T-helper 1 cell treated with Interleukin-12 subunit alpha and Interleukin-12 subunit beta and Interleukin-4 antibody, amounts not matched to agents 30 μg/mL and 1 μg/mL, for 36 hours (primary cell): Measurements from ENCODE around the gene CLCNKB.
"Not testable (repeated sequence)": the region's sequence is repeated elsewhere in the genome, so short reads cannot be mapped to it uniquely, and the experiment has no call there.

ENCODE experiments used
- H3K27ac Mint-ChIP-seq: one replicate; pipeline ENCODE4 v1.8.0; 2021; ENCODE audit warnings: mild to moderate bottlenecking, mixed read lengths
- H3K27me3 Mint-ChIP-seq: one replicate; pipeline ENCODE4 v1.8.0; 2021; ENCODE audit warnings: low read depth, mixed read lengths
- H3K36me3 Mint-ChIP-seq: one replicate; pipeline ENCODE4 v1.8.0; 2021; ENCODE audit warnings: low read depth, mixed read lengths
- H3K4me1 Mint-ChIP-seq: one replicate; pipeline ENCODE4 v1.8.0; 2021; ENCODE audit warnings: low read depth, mixed read lengths
- H3K4me3 Mint-ChIP-seq: one replicate; pipeline ENCODE4 v1.8.0; 2021; ENCODE audit warnings: mild to moderate bottlenecking, moderate library complexity, mixed read lengths
- H3K9me3 Mint-ChIP-seq: one replicate; pipeline ENCODE4 v1.8.0; 2021; ENCODE audit warnings: mixed read lengths

The CLCNKB gene

DNA sequence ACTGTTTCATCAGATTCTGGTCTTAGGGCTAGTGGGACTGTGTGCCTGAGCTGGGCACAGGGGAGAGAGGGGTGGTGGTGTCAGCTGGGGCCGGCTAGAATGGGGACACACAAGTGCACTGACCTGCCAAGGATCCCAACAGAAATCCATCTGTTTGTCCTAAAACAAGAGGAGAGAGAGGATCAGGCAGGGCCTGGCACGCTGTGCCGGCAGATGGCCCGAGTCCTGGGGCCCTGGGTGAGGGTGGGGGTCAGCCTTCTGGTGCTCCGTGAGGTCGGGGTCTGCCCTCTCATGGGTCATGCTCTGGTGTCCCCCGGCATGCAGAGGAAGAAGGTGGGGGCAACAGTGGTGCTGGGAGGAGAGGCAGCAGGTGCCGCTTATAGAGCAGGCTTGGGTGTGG, 3.7 kb upstream of the CLCNKB start:
- H3K4me3 Mint-ChIP-seq, H3K4me1 Mint-ChIP-seq, H3K27ac Mint-ChIP-seq, H3K36me3 Mint-ChIP-seq, H3K27me3 Mint-ChIP-seq, H3K9me3 Mint-ChIP-seq: not testable (repeated sequence)

DNA sequence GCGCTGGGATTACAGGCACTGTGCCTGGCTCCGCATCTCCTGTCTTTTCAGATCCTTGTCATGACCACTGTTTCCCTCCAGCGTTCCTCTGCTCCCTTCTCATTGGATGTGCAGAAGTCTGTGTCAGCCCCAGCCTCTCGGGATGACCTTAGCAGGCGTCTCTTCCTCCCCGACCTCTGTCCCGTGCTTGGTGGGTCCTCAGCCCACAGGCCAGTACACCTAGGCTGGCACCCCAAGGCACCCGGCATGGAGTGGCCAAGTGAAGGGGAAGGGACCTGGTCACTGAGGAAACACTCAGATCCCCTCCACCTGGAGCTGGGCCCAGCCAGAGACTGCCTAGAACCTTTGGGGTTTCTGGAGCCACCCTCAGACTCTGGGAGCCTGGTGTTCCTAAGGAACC, 2.4 kb upstream of the CLCNKB start:
- Mint-ChIP-seq H3K27ac (no peak overlapping the region), H3K27me3 (no peaks in the 10 kb centered on the region), H3K4me3 (no peak overlapping the region), H3K9me3 (no peaks in the 10 kb centered on the region), H3K36me3 (no peaks in the 10 kb centered on the region), H3K4me1 (no peaks in the 10 kb centered on the region)

DNA sequence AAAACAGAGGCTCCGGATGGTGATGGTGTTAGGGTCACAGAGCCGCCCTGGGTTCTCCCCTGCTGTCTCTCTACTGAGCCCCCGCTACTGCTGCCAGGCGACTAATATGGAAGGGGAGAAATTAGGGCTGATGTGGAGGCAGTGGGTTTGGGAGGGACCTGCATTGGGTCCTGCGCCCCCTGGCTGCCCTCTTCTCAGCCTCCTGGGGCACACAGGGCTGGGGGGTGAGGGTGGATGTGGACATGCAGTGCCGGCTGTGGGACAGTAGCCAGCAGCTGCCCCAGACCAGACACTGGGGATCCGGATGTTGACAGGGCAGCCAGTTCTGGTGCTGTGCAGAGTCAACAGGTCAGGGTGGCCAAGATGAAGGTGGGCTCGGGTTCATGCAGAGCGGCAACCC, 1.5 kb upstream of the CLCNKB start:
- no peak overlapping the region for H3K27ac Mint-ChIP-seq
- H3K4me3 Mint-ChIP-seq: no peak overlapping the region
- peaks cover 6% of the 10 kb centered on the region for H3K27me3 Mint-ChIP-seq
- H3K9me3 Mint-ChIP-seq: no peaks in the 10 kb centered on the region
- H3K36me3 Mint-ChIP-seq: no peaks in the 10 kb centered on the region
- H3K4me1 Mint-ChIP-seq: no peaks in the 10 kb centered on the region

DNA sequence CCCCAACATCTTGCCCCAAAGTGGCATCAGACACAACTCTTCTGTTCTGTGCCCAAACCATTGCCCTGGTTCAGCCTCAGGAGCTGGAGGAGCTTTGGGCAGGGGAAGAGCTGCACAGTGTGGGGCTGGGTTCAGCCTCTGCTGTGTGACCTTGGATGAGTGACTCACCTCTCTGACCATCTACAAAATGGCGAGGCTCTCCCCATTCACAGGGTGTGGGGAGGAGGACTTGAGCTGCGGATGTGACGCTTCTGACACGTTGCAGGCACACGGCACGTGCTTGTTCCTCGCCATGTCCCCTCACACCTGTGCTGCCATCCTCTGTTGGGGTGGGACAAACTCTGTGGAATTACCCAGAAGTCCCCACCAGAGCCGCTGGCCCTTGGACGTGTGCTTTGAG, 928 bp upstream of the CLCNKB start:
- H3K4me3 Mint-ChIP-seq, H3K27ac Mint-ChIP-seq, H3K4me1 Mint-ChIP-seq, H3K9me3 Mint-ChIP-seq, H3K36me3 Mint-ChIP-seq: not testable (repeated sequence)
- H3K27me3 Mint-ChIP-seq: peaks cover 12% of the 10 kb centered on the region

DNA sequence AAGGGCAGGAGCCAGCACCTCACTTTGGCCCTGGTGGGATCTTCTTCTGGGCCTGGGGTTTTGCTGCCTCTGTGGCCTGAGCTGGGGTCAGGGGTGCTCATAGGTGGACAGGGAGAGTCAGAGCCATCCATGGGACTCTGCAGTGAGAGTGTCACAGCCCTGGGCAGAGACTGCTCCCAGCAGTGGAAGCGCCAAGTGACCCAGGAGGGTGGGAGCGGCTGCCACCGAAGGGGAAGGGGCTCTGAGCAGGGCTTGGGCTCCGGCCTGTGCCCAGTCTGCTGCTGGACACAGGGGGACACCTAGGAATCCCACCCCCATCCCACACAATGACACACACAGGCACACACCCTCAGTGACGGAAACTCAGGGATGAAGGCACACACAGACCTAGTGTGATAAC, 368 bp downstream of the CLCNKB start:
- Mint-ChIP-seq H3K9me3 (no peaks in the 10 kb centered on the region), H3K4me1 (peaks cover 2% of the 10 kb centered on the region), H3K4me3 (no peak overlapping the region), H3K36me3 (no peaks in the 10 kb centered on the region), H3K27me3 (peaks cover 13% of the 10 kb centered on the region), H3K27ac (no peak overlapping the region)

DNA sequence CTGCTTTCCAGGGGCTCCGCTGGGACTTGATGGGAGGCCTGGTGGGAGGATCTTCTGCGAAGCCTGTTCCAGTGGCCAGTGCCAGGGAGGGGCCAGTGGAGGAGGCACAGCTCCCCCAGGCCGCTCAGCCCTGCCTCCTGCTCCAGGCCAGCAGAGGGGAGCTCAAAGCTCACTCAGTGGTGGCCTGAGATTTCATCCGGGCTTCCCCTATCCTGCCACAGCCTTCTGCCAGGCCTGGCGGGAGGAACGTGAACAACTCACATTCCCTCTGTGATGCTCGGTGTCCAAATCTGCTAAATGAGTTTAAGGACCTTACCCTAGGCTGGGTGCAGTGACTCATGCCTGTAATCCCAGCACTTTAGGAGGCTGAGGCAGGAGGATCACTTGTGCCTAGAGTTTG, 3.3 kb downstream of the CLCNKB start:
- Mint-ChIP-seq H3K4me1 (peaks cover 2% of the 10 kb centered on the region), H3K9me3 (no peaks in the 10 kb centered on the region), H3K36me3 (no peaks in the 10 kb centered on the region), H3K27me3 (peaks cover 26% of the 10 kb centered on the region), H3K4me3 (no peak overlapping the region), H3K27ac (no peak overlapping the region)

DNA sequence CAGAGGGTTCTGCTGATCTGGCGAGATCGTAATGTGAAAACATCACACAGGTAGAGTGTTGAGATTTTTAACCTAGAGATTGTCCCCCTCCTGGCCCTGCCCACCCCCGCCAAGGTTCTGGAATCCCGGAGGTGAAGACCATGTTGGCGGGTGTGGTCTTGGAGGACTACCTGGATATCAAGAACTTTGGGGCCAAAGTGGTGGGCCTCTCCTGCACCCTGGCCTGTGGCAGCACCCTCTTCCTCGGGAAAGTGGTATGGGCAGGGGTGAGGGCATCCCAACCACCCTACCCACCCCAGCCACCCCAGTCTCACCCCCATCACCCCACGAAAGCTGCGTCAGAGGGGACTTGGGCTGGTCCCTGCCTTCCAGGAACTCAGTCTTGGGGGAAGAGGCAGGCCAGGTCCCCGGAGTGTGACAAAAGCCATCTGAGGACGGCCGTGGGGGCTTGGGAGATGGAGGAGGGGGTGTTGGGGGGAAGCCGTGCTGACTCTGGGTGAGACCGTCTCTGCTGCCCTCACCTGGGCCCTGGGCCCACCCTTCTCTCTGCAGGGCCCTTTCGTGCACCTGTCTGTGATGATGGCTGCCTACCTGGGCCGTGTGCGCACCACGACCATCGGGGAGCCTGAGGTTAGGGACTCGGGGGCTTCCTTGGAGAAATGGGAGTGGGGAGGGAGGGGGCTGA, 4.4 kb downstream of the CLCNKB start:
- no peaks in the 10 kb centered on the region for H3K9me3 Mint-ChIP-seq
- H3K4me1 Mint-ChIP-seq: peaks cover 2% of the 10 kb centered on the region
- no peak overlapping the region for H3K4me3 Mint-ChIP-seq
- no peaks in the 10 kb centered on the region for H3K36me3 Mint-ChIP-seq
- H3K27me3 Mint-ChIP-seq: peaks cover 26% of the 10 kb centered on the region
- H3K27ac Mint-ChIP-seq: no peak overlapping the region

DNA sequence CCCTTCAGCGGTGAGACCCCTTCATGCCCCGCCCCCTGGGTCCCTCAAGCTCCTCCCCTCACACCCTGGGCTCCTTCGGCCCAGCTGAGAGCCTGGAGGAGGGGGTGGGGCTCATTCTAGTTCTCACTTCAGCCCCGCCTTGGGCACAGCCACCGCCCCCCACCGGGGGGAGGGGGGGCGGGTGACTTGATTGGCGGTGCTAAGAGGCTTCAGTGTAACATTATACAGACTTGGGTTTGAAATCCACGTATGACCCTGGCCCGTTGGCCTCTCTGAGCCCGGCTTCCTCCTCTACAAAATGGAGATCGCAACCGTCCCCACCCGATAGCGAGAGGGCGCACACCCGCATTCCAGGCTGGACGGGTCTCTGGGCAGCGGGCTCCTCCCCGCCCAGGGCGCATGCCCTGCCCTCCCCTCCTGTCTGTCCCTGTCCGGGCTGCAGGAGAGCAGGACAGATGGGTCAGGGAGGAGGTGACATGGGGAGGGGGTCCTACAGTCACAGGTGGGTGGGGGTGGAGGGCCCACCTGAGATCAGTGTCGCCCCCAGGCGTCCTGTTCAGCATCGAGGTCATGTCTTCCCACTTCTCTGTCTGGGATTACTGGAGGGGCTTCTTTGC, 5.1 kb downstream of the CLCNKB start:
- Mint-ChIP-seq H3K27ac (no peak overlapping the region), H3K9me3 (no peaks in the 10 kb centered on the region), H3K27me3 (peaks cover 26% of the 10 kb centered on the region), H3K36me3 (no peaks in the 10 kb centered on the region), H3K4me3 (no peak overlapping the region), H3K4me1 (peaks cover 2% of the 10 kb centered on the region)

DNA sequence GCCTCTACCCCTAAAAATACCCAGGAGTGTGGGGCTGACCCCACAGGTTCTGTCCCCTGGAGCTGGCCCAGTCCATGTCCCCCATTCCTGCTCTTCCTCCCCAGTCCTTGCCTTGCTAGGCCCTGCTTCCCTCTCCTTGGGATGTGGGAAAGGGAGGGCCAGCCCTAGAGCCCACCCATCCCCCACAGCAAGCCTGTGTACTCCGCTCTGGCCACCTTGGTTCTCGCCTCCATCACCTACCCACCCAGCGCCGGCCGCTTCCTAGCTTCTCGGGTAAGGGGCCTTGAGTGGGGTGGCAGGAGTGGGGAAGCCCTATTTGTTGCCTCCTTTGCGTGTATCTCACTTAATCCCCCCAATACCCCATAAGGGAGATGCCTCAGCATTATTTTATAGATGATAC, 6.7 kb downstream of the CLCNKB start:
- no peak overlapping the region for H3K27ac Mint-ChIP-seq
- H3K36me3 Mint-ChIP-seq: no peaks in the 10 kb centered on the region
- peaks cover 26% of the 10 kb centered on the region for H3K27me3 Mint-ChIP-seq
- no peak overlapping the region for H3K4me3 Mint-ChIP-seq
- peaks cover 2% of the 10 kb centered on the region for H3K4me1 Mint-ChIP-seq
- no peaks in the 10 kb centered on the region for H3K9me3 Mint-ChIP-seq

DNA sequence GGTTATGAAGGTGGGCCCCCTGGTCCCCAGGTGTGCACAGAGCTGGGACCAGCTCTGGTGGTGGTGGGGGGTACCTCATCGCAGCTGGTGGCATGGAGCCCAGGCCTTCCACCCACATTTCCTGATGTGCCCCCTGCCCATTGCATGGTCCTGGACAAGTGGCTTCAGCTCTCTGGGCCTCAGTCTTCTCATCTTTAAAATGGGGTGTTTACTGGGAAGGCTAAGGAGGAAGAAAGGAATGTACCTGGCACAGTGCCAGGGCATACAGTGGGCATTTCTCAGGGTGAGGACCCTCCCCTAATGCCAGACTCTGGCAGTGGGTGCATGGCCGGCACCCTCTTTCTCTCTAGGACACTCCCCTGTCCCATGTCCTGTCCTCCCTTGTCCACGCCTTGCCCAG, 7.5 kb downstream of the CLCNKB start:
- H3K27me3 Mint-ChIP-seq: peaks cover 26% of the 10 kb centered on the region
- no peaks in the 10 kb centered on the region for H3K36me3 Mint-ChIP-seq
- H3K27ac Mint-ChIP-seq: no peak overlapping the region

DNA sequence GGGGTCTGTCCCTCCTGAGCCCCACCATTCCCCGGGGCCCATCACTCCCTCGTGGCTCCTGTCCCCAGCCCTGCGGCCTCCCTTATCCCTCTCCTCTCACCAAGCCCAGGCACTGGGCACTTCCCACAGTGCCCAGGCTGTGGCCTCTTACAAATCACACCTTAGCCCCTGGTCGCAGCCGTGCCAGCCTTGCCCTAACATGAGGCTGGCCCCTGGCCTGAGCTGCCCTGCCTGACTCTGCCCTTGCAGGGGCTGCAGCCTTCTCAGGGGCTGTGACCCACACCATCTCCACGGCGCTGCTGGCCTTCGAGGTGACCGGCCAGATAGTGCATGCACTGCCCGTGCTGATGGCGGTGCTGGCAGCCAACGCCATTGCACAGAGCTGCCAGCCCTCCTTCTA, 8.4 kb downstream of the CLCNKB start:
- H3K36me3 Mint-ChIP-seq, H3K4me3 Mint-ChIP-seq, H3K4me1 Mint-ChIP-seq, H3K27ac Mint-ChIP-seq, H3K9me3 Mint-ChIP-seq: not testable (repeated sequence)
- H3K27me3 Mint-ChIP-seq: peaks cover 21% of the 10 kb centered on the region

More for the DNA sequence above, 7.5 kb downstream of the CLCNKB start:
- H3K9me3 Mint-ChIP-seq: no peaks in the 10 kb centered on the region
- peaks cover 6% of the 10 kb centered on the region for H3K4me1 Mint-ChIP-seq
- H3K4me3 Mint-ChIP-seq: no peak overlapping the region

DNA sequence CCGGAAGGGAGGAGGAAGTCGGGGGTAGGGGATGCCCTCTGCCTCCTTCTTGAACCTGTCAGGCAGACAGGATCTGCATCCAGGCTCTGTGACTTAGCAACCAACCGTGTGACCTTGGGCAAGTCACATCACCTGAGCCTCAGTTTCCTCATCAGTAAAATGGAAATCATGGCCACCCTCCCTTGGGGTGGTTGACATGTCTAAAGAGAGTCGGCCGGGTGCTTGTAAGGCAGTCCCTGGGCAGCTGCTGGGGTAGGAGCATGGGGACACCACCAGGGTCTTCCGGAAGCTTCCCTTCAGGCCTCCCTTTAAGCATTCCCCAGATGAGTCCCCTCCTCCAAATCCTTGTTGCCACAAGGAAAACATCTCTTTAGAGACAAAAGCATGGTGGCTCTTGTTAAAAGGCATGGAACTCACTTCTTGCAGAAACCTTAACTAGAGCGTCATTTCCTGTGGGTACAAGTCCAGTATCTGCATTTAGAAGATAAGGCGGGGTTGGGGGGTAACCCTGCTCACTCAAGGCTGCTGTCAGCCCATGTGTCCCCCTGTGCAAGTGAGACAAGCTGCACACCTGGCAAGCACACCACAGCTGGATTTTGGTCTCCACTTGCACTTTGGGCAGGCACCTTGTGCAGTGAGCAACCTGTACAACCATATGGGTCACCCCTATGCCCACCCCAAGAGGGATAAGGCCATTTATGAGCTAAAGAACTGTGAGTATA, 10.4 kb downstream of the CLCNKB start:
- H3K4me1 Mint-ChIP-seq: peaks cover 6% of the 10 kb centered on the region
- H3K9me3 Mint-ChIP-seq: no peaks in the 10 kb centered on the region
- H3K4me3 Mint-ChIP-seq: no peak overlapping the region
- no peaks in the 10 kb centered on the region for H3K36me3 Mint-ChIP-seq
- peaks cover 13% of the 10 kb centered on the region for H3K27me3 Mint-ChIP-seq
- no peak overlapping the region for H3K27ac Mint-ChIP-seq

DNA sequence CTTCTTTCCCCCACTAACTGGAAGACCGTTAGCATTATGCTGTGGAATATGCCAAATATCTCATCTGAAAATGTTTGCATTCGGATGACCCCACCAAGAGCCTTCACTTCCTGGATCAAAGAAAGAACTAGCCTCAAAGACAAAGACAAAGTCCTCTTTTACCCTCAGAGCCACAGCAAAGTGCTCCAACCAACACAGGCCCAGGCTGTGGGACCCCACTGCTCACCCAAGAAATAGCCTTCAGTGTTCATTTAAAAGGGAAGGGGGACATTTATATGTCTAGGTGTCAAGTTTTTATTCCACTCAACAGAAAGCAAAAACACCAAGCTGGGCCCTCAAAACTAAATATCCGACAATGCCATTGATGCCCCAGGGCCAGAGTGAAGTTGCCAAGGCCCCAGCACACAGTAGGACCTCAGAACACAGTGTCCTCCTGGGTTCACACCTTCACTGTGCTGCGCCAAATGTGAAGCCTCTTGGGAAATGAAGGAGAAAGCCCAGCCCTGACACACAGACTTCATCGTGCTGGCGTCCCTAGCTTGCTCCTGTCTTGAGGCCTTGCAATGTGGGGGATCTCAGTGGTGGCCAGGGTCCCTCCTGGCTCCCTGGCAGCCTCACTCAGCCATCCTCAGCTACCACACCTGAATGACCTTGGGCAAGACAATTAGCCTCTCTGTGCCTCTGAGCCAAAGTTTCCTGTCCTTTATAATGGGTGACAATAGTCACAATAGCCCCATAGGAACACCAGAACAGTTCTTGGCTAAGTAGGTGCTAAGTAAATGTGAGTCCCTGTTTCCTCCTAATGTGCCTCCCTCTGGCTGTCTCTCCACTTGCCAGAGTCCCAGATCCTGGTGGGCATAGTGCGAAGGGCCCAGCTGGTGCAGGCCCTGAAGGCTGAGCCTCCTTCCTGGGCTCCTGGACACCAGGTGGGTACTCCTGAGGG, 11.3 kb downstream of the CLCNKB start:
- H3K36me3 Mint-ChIP-seq: no peaks in the 10 kb centered on the region
- H3K27ac Mint-ChIP-seq: no peak overlapping the region
- no peak overlapping the region for H3K4me3 Mint-ChIP-seq
- no peaks in the 10 kb centered on the region for H3K9me3 Mint-ChIP-seq
- H3K27me3 Mint-ChIP-seq: peaks cover 6% of the 10 kb centered on the region
- peaks cover 6% of the 10 kb centered on the region for H3K4me1 Mint-ChIP-seq

DNA sequence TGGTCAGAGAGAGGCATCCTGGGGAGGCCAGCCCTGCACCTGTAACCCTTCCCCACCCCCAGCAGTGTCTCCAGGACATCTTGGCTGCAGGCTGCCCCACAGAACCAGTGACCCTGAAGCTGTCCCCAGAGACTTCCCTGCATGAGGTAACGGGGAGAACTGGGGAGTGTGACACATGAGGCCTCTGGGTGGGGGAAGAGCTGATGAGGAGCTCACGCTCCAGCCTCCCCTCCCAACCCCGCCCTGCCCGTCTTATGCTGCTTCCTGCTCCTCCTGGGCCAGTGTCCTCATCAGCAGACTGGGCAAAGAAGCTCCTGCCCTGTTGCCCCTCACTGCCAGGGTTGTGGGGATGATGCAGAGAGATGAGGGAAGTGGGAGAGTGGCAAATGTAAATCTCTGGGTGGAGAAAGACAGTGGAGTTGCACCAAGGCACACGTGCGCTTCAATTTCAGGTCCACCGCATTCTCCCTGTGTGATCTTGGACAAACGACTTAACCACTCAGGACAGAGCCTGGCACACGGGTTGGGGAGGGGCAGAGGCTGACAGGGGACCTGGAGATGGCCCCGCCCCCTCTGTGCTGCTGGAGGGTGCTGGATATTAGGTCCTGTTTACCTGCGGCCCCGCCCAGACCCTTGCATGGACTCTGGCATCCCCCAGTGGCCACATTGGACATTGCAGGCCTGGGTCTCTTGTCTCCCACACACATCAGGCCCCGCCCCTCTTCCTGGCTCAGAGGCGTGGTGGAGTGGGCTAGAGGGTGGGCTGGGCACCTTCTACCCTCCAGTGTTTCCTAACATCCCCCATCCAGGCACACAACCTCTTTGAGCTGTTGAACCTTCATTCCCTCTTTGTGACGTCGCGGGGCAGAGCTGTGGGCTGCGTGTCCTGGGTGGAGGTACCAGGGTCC, 12.3 kb downstream of the CLCNKB start:
- Mint-ChIP-seq H3K27ac (no peak overlapping the region), H3K9me3 (no peaks in the 10 kb centered on the region), H3K36me3 (no peaks in the 10 kb centered on the region)

More for the DNA sequence above, 12.3 kb downstream of the CLCNKB start:
- H3K4me1 Mint-ChIP-seq: peaks cover 6% of the 10 kb centered on the region
- no peak overlapping the region for H3K4me3 Mint-ChIP-seq
- peaks cover 6% of the 10 kb centered on the region for H3K27me3 Mint-ChIP-seq
